HG03159 (cell line): ENCODE measurements around the gene CPNE4.

Experiments
- ATAC-seq: cut with Tn5 transposase; IDR thresholded peaks from one replicate; pipeline ENCODE4 v1.9.1; 2021; ENCODE audit warnings: mild to moderate bottlenecking, moderate library complexity; ENCODE audit not compliant: unreplicated experiment

Gene CPNE4

GRCh38 chr3:131612745-131613144, 422.1 kb downstream of the CPNE4 start:
- no peak for ATAC-seq

GRCh38 chr3:131610174-131610573, 424.6 kb downstream of the CPNE4 start:
- ATAC-seq, result no peak

- no peak for ATAC-seq
These were observed 426.1 kb downstream of the CPNE4 start for GRCh38 chr3:131608741-131609140.

GRCh38 chr3:131608296-131608695, 426.5 kb downstream of the CPNE4 start:
- peak; percentile 50 for ATAC-seq

- no peak for ATAC-seq
These were observed 428.9 kb downstream of the CPNE4 start for GRCh38 chr3:131605916-131606315.

GRCh38 chr3:131602011-131602779, 432.6 kb downstream of the CPNE4 start:
- ATAC-seq, result no peak

- ATAC-seq, result no peak
These were observed 437.0 kb downstream of the CPNE4 start for GRCh38 chr3:131597816-131598215.

- no peak for ATAC-seq
These were observed 437.9 kb downstream of the CPNE4 start for GRCh38 chr3:131596884-131597283.

GRCh38 chr3:131591394-131592014, 443.3 kb downstream of the CPNE4 start:
- ATAC-seq, result no peak

- no peak for ATAC-seq
These were observed 448.5 kb downstream of the CPNE4 start for GRCh38 chr3:131586277-131586676.

GRCh38 chr3:131582438-131582837, 452.4 kb downstream of the CPNE4 start:
- no peak for ATAC-seq

- no peak for ATAC-seq
These were observed 466.4 kb downstream of the CPNE4 start for GRCh38 chr3:131568460-131568859.

GRCh38 chr3:131564812-131565211, 470.0 kb downstream of the CPNE4 start:
- no peak for ATAC-seq

- ATAC-seq, result no peak
These were observed 473.3 kb downstream of the CPNE4 start for GRCh38 chr3:131561511-131561910.

- no peak for ATAC-seq
These were observed 474.0 kb downstream of the CPNE4 start for GRCh38 chr3:131560795-131561194.

- no peak for ATAC-seq
These were observed 479.4 kb downstream of the CPNE4 start for GRCh38 chr3:131555456-131555855.

- ATAC-seq, result peak; percentile 89
These were observed 481.1 kb downstream of the CPNE4 start for GRCh38 chr3:131553495-131554247.

GRCh38 chr3:131551761-131552160, 483.1 kb downstream of the CPNE4 start:
- ATAC-seq, result no peak

- no peak for ATAC-seq
These were observed 484.0 kb downstream of the CPNE4 start for GRCh38 chr3:131550562-131551465.

GRCh38 chr3:131549340-131549739, 485.5 kb downstream of the CPNE4 start:
- no peak for ATAC-seq

- ATAC-seq, result no peak
These were observed 487.2 kb downstream of the CPNE4 start for GRCh38 chr3:131547585-131547984.
